Omental fat pad (tissue), 4 donors: ENCODE results near the gene EXPH5. TPM values are rescaled to one million over a fixed set of nuclear protein-coding genes. Genes with fewer than 3 reads are reported as not detected.

Source experiments
- ATAC-seq: fragments of 150-250 bp; one replicate; pipeline ENCODE4 v1.9.1; 2016; ENCODE audit warnings: mild to moderate bottlenecking, moderate library complexity; ENCODE audit not compliant: low FRiP score
- DNase-seq: peaks from one replicate; pipeline ENCODE4 v3.0.0-alpha.2; 2019; ENCODE audit warnings: low spot score
- CTCF ChIP-seq, 3 donors: fragments of 450-650 bp; IDR thresholded peaks; one replicate each; pipeline ENCODE4 v1.5.1; 2016 to 2017; ENCODE audit warnings: antibody characterized with exemption in 3 of 3, mild to moderate bottlenecking in 3 of 3, moderate library complexity in 2 of 3
- total RNA-seq, 4 donors: library from RNA; depleted of rRNA; stranded (reverse); fragments of >200 nt; gene quantifications; one replicate each; pipeline ENCODE4 v1.1.0, GENCODE V29; 2016

The EXPH5 gene
- total RNA-seq, 4 donors from 2014 or later, result 0.32 to 1.8 (median 0.71) TPM

- ATAC-seq (peak; percentile 32), DNase-seq (no peak)
Measured at GRCh38 chr11:108538022-108538424, 55.5 kb downstream of the EXPH5 start.

GRCh38 chr11:108536783-108537182 lies 56.8 kb downstream of the EXPH5 start:
- DNase-seq, result no peak
- no peak for TF ChIP-seq CTCF (IDR thresholded peaks at IDR 0.05)
- ATAC-seq, result no peak

More at GRCh38 chr11:108538022-108538424, 55.5 kb downstream of the EXPH5 start:
- no peak for TF ChIP-seq CTCF (IDR thresholded peaks at IDR 0.05)

GRCh38 chr11:108535384-108535955 lies 58.1 kb downstream of the EXPH5 start:
- no peak for ATAC-seq
- no peak for DNase-seq
- no peak for TF ChIP-seq CTCF (IDR thresholded peaks at IDR 0.05)

- DNase-seq (no peak), ATAC-seq (no peak)
- TF ChIP-seq CTCF (IDR thresholded peaks at IDR 0.05), result no peak
Measured at GRCh38 chr11:108534274-108534882, 59.2 kb downstream of the EXPH5 start.

- TF ChIP-seq CTCF (IDR thresholded peaks at IDR 0.05), result no peak
- DNase-seq (no peak), ATAC-seq (no peak)
Measured at GRCh38 chr11:108530426-108530825, 63.1 kb downstream of the EXPH5 start.

- no peak for ATAC-seq
- TF ChIP-seq CTCF (IDR thresholded peaks at IDR 0.05), result no peak
- no peak for DNase-seq
Measured at GRCh38 chr11:108527382-108527781, 66.2 kb downstream of the EXPH5 start.

GRCh38 chr11:108525161-108525560 lies 68.4 kb downstream of the EXPH5 start:
- ATAC-seq (no peak), DNase-seq (no peak)
- no peak for TF ChIP-seq CTCF (IDR thresholded peaks at IDR 0.05)
